ENCODE data around the gene RPE65.
"Not testable (repeated sequence)": the region's sequence is repeated elsewhere in the genome, so short reads cannot be mapped to it uniquely, and the experiment has no call there.

GRCh38 chr1:68492255-68492654 lies 42.5 kb upstream of the RPE65 start:
- TF ChIP-seq CTCF, POLR2A (IDR thresholded peaks at IDR 0.05): not testable (repeated sequence)
